Activated effector memory CD4-positive, alpha-beta T cell treated with anti-CD3 and anti-CD28 coated beads, Interleukin-2, amount 50 U/mL, for 16 hours (primary cell): ENCODE measurements around the gene APC.
A peak's percentile ranks its signal among the peaks of the same experiment; 100 is the strongest.
"Not testable (repeated sequence)": the region's sequence is repeated elsewhere in the genome, so short reads cannot be mapped to it uniquely, and the experiment has no call there.

Experiments used
- DNase-seq: peaks from one replicate; pipeline ENCODE4 v3.0.0-alpha.2; 2020

Gene APC

DNA sequence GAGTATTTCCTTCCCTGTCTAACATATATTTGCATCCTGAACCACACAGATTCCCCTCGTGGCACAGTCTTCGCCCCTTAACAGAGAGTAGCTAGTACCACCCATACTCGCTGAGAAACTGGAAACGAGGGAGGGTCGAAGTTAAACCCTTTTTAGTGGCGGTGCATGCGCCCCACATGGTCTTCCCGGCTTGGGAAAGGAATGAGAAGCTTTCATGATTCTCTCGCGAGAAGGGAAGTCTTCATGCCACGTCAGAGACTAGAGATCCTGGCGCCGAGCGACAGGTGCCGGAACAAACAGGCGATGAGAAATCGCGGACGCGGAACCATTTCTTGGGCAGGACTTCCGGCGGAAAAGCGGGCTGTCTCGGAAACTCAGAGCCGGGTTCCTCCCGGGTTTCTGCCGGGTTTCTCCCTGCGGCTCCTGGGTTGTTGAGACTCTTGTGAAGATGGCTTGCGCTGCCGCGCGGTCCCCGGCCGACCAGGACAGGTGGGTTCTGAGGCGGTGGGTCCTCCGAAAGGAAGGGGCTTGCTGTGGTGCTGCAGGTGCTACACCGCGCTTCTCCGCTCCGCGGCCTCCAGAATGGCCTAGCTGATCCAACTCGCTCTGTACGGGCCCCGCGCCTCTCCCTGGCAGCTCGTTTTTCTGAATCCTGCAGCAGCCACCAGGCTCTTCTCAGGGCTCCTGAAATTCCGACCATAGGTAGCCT is 123.4 kb downstream of the APC start, which contains the start of gene SRP19:
TSS of gene SRP19 (plus strand) at position 359 of the 709 bp plus-strand sequence. CDS start at position 449, 90 bp downstream.
- peak; percentile 97 for DNase-seq

DNA sequence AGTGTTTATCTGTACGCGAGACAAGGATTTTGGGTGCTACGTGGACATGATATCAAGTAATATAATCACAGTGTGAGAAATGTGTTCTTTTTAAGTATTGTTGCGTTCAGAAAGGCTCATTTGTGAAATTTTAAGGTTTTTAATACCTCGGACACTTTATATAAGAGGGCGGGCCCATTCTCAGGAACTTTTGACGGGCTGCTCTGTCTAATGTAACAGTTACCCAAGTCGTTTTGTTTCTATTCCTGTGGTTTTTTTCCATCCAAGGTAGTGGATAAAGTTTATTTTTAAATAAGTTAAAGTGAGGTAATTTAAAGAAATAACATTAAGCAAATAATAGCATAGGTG is 123.9 kb downstream of the APC start:
- no peak for DNase-seq

DNA sequence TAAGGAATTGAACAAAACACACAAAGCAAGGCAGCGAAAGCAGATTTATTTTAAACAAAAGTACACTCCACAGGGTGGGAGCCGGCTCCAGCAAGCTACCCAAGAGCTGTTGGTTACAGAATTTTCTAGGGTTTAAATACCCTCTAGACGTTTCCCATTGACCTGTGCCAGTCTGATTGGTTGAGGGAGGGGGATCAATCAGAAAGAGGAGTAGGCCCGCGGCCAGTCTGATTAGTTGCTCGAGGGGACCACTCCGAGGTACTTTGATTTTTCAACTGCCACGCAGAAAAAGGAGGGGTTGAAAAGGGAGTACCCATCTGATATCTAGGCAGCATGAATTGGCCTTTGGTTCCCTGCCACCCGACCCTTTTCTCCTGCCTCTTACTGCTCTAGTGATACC is 124.4 kb downstream of the APC start:
- DNase-seq = no peak

DNA sequence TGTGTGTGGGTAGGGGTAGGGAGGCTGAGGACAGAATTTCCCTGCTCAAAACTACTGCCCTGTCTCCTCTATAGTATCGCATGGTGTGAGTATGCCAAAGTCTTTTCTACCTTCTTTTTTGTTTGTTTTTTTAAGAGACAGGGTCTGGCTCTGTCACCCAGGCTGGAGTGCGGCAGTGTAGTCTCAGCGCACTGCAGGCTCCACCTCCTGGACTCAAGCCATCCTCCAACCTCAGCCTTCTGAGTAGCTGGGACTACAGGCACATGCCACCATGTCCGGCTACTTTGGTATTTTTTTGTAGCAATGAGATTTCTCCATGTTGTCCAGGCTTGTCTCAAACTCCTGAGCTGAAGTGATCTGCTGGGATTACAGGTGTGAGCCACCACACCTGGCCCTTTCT is 125.9 kb downstream of the APC start:
- no peak for DNase-seq

DNA sequence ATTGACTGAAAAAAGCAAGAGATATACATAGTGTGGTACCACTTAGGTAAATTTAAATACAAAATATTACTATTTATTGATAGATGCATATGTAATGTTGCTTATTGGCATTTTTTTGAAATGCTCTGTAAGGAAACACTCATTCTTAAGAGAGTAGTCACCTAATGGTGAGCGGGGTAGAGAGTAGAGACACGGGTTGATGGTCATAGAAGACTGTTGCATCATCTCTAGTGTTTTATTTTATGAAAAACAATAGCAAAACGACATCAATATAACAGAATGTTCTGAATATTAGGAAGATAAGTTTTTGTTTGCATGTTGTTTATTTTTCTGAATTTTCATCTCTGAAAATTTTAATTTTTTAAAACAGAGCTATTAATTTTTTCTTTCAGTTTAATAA is 127.4 kb downstream of the APC start:
- DNase-seq = no peak

DNA sequence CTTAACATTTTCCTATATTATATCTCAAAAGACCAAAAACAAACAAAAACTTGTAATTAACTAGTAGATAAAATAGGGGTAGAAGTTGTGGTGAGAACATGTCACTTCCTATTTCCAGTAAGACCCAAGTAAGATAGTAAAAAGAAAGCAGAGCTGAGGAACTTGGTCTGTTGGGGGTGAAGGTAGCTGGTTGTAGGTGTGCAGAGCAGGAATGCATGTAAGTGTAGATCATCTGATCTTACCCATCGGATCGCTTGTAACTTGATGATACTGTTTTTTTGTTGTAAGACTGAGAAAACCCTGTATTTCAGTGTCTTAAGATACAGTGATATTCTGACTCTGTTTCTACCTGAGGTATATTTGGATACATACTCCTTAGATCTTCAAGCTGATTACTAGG is 129.1 kb downstream of the APC start:
- no peak for DNase-seq

DNA sequence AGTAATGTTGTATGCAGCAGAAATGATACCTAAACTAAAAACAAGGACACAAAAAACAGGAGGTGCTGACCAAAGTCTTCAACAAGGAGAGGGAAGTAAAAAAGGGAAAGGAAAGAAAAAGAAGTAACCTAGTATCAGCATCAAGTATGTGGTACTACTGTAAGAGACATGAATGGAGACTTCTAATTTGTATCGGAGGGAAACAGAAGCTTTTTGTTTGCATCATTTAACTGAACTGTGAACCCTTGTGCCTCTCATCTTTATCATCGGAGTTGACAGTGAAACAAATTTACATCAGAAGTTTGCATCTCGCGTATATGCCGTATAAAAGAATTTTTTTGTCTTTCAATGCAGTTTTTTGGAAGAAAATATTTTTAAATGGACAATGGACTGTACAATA is 129.7 kb downstream of the APC start:
- no peak for DNase-seq

DNA sequence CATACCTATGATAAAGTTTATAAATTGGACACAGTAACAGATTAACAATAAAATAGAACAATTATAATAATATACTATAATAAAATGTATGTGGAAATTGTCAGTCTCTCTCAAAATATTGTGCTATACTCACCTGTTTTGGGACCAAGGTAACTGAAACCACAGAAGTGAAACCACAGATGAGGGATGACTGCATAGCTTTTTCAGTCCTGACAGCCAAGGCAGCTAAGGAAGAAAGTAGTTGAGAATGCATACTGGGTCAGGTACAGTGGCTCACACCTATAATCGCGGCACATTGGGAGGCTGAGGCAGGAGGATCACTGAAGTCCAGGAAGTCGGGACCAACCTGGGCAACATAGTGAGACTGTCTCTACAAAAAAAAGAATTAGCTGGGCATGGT is 132.3 kb downstream of the APC start:
- no peak for DNase-seq

DNA sequence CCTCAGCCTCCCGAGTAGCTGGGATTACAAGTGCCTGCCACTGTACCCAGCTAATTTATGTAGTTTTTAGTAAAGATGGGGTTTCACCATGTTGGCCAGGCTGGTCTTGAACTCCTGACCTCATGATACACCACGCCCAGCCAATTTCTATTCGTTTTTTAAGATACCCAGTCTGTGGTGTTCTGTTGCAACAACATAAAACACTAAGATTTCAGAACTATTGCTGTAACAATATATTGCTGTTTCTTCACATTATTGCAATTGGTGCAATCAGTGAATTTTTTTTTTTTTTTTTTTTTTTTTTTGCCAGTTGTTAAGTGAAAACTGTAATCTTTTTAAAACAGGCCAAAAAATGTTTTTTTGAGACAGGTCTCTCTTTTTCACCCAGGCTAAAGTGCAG is 133.3 kb downstream of the APC start:
- DNase-seq = no peak

DNA sequence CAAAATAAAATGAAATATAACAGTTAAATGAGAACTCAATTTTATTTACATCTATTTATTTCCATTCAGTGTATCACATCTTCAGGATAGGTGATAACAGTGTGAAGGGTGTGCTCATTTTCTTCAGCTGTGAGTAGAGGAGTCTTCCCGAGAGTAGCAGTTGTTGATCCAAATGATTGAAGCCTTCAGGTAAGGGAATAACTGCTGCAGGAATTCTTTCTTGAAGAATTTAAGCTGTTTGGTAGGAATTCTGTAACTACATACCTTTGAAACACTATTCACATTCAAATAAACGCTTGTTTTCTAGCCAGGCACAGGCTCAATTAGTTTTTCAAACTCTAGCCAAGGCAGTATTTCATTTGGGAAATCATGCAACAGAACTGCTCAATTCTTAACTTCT is 138.7 kb downstream of the APC start:
- no peak for DNase-seq

DNA sequence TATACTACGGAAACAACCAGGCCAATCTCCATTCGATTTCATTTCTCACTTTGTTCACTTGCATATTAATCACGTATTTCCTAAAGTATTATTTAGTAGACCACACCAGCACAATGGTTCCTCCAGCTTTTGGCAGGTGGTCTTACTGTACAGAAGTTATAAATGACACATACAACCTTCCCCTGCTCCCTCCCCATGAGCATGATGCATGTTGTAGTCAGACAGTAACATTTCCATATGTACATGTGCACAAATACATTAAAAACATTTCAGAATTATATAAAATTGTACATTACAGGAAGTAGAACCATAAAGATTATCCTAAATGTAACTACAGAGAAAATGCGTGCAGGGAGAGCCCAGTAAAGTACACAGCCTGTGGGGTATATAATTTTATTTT is 140.4 kb downstream of the APC start:
- DNase-seq = no peak

DNA sequence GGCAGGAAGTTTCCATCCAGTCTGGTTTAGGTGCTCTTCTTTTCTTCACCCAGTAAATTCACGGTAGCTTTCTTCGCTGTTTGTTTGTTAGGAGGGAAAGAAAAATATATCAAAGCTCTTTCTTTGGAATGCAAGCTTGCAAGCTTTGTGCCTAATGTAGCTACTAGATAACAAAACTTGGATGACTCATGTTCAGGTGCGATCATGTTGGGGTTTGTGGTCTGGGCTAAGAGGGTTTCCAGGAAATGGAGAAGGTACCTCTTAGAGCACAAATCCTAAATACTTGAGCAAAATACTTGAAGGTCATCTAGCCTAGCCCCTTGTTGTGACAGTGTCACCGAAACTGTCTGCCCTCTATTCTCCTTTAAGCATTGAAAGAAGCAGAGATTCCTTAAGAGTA is 141.1 kb downstream of the APC start:
- peak; percentile 82 for DNase-seq

DNA sequence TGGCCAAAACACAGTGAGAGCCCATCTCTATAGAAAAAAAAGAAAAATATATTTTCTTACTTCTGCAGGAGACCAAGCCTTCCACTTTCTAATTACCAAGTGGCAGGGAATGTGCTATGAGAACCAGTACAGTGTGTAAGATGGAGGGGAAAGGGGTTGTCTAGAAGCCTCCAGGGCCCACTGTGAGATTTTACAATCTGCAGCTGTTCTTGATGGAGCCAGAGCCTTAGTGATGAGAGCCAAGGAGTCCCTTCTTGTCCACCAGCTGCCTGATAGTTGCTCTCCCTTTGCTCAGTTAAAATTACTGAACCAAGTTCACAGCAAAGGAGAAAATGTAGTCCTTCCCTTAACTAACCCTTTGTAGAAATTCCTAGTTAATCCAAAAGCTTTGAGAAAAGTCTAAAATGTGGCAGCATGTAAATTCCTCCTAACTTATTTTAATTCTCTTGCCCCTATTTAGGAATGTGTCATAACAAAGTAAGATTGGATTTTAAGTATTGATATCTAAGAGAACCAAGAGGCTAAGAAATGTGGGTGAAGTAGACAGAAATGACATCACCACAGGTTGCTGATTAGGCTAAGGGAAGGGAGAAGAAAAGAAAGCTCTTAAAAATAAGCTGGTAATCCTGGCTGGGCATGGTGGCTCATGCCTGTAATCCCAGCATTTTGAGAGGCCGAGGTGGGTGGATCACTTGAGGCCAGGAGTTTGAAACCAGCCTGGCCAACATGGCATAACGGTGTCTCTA is 142.7 kb downstream of the APC start:
- DNase-seq = no peak

DNA sequence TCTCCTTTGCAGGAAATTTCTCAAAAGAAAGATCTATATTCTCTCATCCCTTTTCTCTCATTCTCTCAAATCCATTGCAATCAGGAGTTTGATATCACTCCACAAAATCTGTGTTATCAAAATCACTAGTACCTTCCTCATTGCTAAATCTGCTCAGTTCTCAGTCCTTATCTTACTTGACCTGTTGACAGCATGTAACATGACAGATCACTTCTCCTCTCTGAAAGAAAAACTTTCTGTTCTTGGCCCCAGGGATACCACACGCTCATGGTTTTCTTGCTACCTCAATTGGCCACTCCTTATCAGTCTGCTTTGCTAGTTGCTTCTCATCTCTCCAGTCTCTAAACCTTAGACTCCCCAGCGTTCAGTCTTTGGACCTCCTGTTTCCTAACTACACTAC is 145.5 kb downstream of the APC start:
- no peak for DNase-seq

DNA sequence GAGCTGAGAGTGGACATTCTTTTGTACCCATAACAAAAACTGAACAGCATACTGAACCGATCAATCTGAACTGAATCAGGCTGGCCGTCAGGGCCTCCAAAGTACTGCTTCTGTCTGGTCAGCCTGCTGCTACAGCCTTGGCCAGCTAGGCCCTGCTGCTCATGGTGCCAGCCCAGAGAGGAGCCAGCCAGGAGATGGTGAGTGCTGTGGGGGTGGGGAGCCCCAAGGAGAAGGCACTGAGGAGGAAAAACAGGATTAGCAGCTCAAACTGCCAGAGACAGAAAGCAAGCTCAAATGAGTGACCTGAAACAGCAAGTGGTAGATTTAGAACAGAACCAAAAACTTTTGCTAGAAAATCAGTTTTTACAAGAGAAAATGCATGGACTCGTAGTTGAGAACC is 147.3 kb downstream of the APC start:
- no peak for DNase-seq

DNA sequence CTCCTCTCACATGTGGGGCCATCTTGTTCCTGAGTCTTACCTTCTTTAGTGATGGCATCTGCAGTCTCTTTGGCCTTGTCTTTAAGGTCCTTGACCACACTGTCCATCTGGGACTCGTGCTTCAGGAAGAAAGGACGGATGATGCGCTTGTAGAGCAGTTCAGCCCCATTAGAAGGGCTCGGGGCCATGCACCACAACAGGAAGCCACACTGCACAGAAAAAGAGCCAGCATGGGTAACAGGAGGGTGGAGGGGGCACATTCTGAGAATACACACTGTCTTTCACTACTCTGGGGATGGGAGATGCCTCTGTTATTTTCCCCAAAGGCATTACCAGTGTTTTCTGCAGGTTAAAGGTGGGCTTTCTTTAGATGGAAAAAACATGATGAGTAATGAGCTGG is 149.3 kb downstream of the APC start:
- no peak for DNase-seq

DNA sequence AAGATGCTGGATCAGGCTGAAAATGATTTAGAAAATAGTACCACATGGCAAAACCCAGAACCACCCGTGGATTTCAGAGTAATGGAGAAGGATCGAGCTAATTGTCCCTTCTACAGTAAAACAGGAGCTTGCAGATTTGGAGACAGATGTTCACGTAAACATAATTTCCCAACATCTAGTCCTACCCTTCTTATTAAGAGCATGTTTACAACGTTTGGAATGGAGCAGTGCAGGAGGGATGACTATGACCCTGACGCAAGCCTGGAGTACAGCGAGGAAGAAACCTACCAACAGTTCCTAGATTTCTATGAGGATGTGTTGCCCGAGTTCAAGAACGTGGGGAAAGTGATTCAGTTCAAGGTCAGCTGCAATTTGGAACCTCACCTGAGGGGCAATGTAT is 154.4 kb downstream of the APC start:
- DNase-seq = not testable (repeated sequence)

DNA sequence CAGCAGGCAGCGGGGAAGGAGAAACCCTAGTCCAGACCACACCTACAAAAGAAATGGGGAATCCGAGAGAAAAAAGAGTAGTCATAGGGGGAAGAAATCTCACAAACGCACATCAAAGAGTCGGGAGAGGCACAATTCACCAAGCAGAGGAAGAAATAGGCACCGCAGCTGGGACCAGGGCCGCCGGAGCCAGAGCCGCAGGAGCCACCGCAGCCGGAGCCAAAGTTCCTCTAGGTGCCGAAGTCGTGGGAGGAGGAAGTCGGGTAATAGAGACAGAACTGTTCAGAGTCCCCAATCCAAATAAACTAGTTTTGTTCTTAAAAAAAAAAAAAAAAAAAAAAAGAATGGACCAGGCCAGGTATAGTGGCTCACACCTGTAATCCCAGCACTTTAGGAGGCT is 155.1 kb downstream of the APC start:
- DNase-seq = no peak

DNA sequence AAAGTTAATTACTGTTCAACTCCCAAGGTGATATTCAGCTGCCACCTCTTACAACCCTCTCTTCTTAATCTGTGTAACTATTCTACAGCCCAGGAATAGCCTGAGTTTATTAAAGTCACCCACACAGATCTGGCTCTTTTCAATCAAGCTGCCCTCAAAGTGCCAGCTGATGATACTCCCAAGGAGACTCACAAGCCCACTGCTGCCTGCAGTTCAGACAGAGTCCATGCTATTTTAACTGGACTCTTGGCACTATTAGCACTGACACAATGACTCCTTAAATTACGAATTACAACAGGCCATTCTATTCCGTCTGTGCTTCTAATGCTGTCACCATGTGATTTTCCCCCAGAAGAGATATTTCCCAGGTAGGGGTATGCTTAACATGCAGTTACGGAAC is 158.0 kb downstream of the APC start:
- DNase-seq = no peak
